Kidney epithelial cell (primary cell): ENCODE results near the gene MCC. TPM values are rescaled to one million over a fixed set of nuclear protein-coding genes. Genes with fewer than 3 reads are reported as not detected.
"Not testable (repeated sequence)": the region's sequence is repeated elsewhere in the genome, so short reads cannot be mapped to it uniquely, and the experiment has no call there.

Source experiments
- DNase-seq: peaks from one replicate; pipeline ENCODE4 v3.0.0-alpha.2; 2010; ENCODE audit warnings: low read depth
- H3K27me3 ChIP-seq: 2 replicates; pipeline ENCODE4 v1.6.0; 2011; ENCODE audit warnings: low read length; ENCODE audit not compliant: control insufficient read depth, insufficient read depth
- H3K36me3 ChIP-seq: 2 replicates; pipeline ENCODE4 v1.5.1; 2011; ENCODE audit warnings: low read length; ENCODE audit not compliant: control insufficient read depth, insufficient read depth
- H3K4me3 ChIP-seq: 2 replicates; pipeline ENCODE4 v1.5.1; 2011; ENCODE audit warnings: low read depth, mild to moderate bottlenecking, control low read depth, low read length
- CTCF ChIP-seq: IDR thresholded peaks from 2 replicates; pipeline ENCODE4 v1.5.1; 2011; ENCODE audit warnings: mild to moderate bottlenecking, moderate library complexity, low read length, control low read depth, inconsistent platforms; ENCODE audit not compliant: insufficient read depth, poor library complexity, severe bottlenecking
- total RNA-seq: library from RNA; depleted of rRNA; stranded (reverse); fragments of >200 nt; gene quantifications from 2 replicates; pipeline ENCODE4 v1.2.3, GENCODE V29; 2015

The MCC gene
- total RNA-seq, 1 donor from 2014 or later = 16.7 TPM

DNA sequence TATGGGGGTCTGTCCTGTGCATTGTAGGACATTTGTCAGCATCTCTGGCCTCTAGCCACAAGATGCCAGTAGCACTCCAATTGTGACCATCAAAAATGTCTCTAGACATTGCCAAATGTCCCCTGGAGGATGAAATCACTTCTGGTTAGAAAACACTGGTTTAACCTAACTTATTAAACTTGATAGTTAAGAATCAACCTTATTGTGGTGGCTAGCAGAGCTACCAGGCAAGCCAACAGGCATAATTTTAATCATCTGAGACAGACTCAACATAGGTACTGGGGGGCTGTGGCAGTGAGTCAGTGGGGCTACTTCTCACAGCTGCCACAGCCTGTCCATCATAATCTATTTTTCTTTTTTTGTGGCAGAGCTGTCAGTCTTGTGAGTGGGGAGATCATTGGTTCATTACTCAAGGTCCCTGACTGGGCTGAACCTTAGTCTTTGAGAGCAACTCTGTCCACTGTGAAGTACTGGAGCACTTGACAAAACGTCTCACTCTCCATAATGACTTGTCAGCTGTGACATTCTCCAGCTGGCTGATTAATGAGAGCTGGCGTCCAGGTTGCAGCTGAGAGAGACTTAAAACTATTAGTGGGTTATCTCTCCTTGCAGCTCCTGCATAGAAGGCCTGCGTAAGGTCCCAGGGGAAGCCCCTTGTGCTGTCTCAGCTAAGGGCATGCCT is 403.7 kb downstream of the MCC start:
- TF ChIP-seq CTCF = peak; percentile 18
- DNase-seq = no peak
- peaks cover 2% of the 10 kb centered on the region for H3K36me3 ChIP-seq
- H3K4me3 ChIP-seq = no peak overlapping the region
- no peaks in the 10 kb centered on the region for H3K27me3 ChIP-seq

DNA sequence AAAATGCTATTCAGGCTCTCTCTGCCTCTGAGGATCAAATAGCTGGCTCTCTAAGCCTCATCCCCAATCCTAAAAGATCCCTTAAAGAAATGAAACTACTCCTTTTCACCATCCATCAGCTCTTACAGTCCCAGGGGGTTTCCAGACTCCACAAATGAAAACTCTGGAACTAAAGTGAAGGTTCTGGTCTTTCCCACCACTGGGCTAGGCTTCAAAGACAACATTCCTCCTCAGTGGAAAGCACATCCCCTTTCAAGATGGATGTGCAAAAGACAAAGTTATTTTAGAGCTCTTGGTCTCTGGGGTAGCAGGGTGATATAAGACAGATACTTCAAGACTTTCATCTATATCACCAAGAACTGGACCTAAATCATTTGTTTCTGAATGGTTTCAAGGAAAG is 404.8 kb downstream of the MCC start:
- Histone ChIP-seq H3K4me3 (no peak overlapping the region), H3K36me3 (peaks cover 2% of the 10 kb centered on the region), H3K27me3 (no peaks in the 10 kb centered on the region)
- no peak for DNase-seq
- no peak for TF ChIP-seq CTCF

DNA sequence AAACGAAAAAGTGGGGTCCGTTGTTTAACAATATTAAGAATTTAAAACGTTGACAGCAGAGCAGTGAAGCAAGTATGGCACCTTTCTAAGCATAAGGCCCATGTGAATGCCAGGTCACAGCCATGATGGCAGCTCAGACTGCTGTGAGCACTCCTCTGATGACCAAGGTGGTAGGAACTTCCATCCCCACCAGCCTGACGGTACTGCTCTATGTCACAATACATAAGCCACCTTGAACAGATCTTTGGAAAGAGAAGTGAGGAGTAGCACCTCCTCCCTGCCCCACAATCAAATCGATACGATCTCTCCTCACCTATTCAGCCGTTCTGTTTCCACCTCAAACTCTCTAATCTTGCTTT is 405.7 kb downstream of the MCC start:
- DNase-seq = no peak
- H3K4me3 ChIP-seq = no peak overlapping the region
- no peak for TF ChIP-seq CTCF
- peaks cover 2% of the 10 kb centered on the region for H3K36me3 ChIP-seq
- H3K27me3 ChIP-seq = no peaks in the 10 kb centered on the region

- no peaks in the 10 kb centered on the region for H3K27me3 ChIP-seq
- TF ChIP-seq CTCF = no peak
- H3K36me3 ChIP-seq = peaks cover 2% of the 10 kb centered on the region
- DNase-seq = peak; percentile 89
- no peak overlapping the region for H3K4me3 ChIP-seq
Observed at GRCh38 chr5:113081881-113082546, 406.2 kb downstream of the MCC start.

- no peak for TF ChIP-seq CTCF
- Histone ChIP-seq H3K4me3 (no peak overlapping the region), H3K36me3 (peaks cover 2% of the 10 kb centered on the region), H3K27me3 (no peaks in the 10 kb centered on the region)
- no peak for DNase-seq
Observed at GRCh38 chr5:113081091-113081839, 407.0 kb downstream of the MCC start.

GRCh38 chr5:113076649-113077048 is 411.6 kb downstream of the MCC start:
- H3K27me3 ChIP-seq, H3K4me3 ChIP-seq, DNase-seq, H3K36me3 ChIP-seq: not testable (repeated sequence)
